Testis (tissue), 2 donors: ENCODE measurements around the gene DMBT1.

Experiments
- CTCF ChIP-seq, 3 experiments: fragments of 450-650 bp in 2 of 3; fragments of 200-600 bp in 1 of 3; sonication (generic) in 1 of 3; IDR thresholded peaks; one replicate each; pipeline ENCODE4 v1.5.1; 2016 to 2019; ENCODE audit warnings: antibody characterized with exemption in 3 of 3, mild to moderate bottlenecking in 2 of 3, moderate library complexity in 1 of 3
- POLR2A ChIP-seq: fragments of 450-650 bp; IDR thresholded peaks from one replicate; pipeline ENCODE4 v1.6.1; 2017; ENCODE audit warnings: antibody characterized with exemption, mild to moderate bottlenecking, moderate library complexity

- TF ChIP-seq POLR2A, result no peak
- TF ChIP-seq CTCF (IDR thresholded peaks at IDR 0.05), result no peak
These were observed 57.1 kb downstream of the DMBT1 start for GRCh38 chr10:122617476-122618270.
